Right atrium auricular region (tissue), 2 donors: ENCODE data around the gene ONECUT3. TPM values are rescaled to one million over a fixed set of nuclear protein-coding genes. Genes with fewer than 3 reads are reported as not detected.

Source experiments
- DNase-seq: peaks from one replicate; pipeline ENCODE4 v3.0.0-alpha.2; 2019; ENCODE audit warnings: low spot score
- H3K27ac ChIP-seq, 2 donors: fragments of 200-600 bp; sonication (generic); 1 replicate in 1 of 2; 2 replicates in 1 of 2; pipeline ENCODE4 v1.5.1; 2016 to 2019
- H3K27me3 ChIP-seq, 2 donors: fragments of 200-600 bp; sonication (generic); one replicate each; pipeline versions ENCODE4 v1.5.1 to v1.6.0; 2017 to 2019
- H3K36me3 ChIP-seq: fragments of 200-600 bp; sonication (generic); one replicate; pipeline ENCODE4 v1.5.1; 2016
- H3K4me1 ChIP-seq, 2 donors: fragments of 200-600 bp; sonication (generic); one replicate each; pipeline versions ENCODE4 v1.5.1 to v1.6.0; 2017 to 2019
- H3K4me3 ChIP-seq, 2 donors: fragments of 200-600 bp; sonication (generic); 1 replicate in 1 of 2; 2 replicates in 1 of 2; pipeline ENCODE4 v1.5.1; 2017 to 2019; ENCODE audit warnings: mild to moderate bottlenecking in 1 of 2, moderate library complexity in 1 of 2
- H3K9me3 ChIP-seq, 2 donors: fragments of 200-600 bp; sonication (generic); one replicate each; pipeline ENCODE4 v1.5.1; 2019
- CTCF ChIP-seq, 2 donors: fragments of 200-600 bp; sonication (generic); IDR thresholded peaks; one replicate each; pipeline ENCODE4 v1.5.1; 2019; ENCODE audit warnings: antibody characterized with exemption in 2 of 2
- total RNA-seq, 2 donors: library from RNA; depleted of rRNA; stranded (reverse); fragments of >200 nt; gene quantifications; one replicate each; pipeline ENCODE4 v1.1.0, GENCODE V29; 2016

ONECUT3 gene
- total RNA-seq, 2 donors from 2014 or later = not detected

GRCh38 chr19:1744133-1744665 is 9.1 kb upstream of the ONECUT3 start:
- H3K27me3 ChIP-seq = peaks cover 33 to 48% of the 10 kb centered on the region in 2 donors

GRCh38 chr19:1744822-1745563 is 8.3 kb upstream of the ONECUT3 start:
- peaks cover 0 to 23% of the 10 kb centered on the region in 2 donors for H3K4me1 ChIP-seq
- H3K27ac ChIP-seq = no peak overlapping the region
- H3K27me3 ChIP-seq = peaks cover 40 to 56% of the 10 kb centered on the region in 2 donors
- H3K36me3 ChIP-seq = no peaks in the 10 kb centered on the region
- peaks cover 0 to 6% of the 10 kb centered on the region in 2 donors for H3K9me3 ChIP-seq
- no peak overlapping the region for H3K4me3 ChIP-seq
- no peak for TF ChIP-seq CTCF (IDR thresholded peaks at IDR 0.05)
- DNase-seq = no peak

More at GRCh38 chr19:1744133-1744665, 9.1 kb upstream of the ONECUT3 start:
- no peak for TF ChIP-seq CTCF (IDR thresholded peaks at IDR 0.05)
- no peak for DNase-seq
- Histone ChIP-seq H3K4me1 (peaks cover 0 to 15% of the 10 kb centered on the region in 2 donors), H3K9me3 (peaks cover 0 to 8% of the 10 kb centered on the region in 2 donors), H3K36me3 (no peaks in the 10 kb centered on the region), H3K27ac (no peak overlapping the region), H3K4me3 (no peak overlapping the region)

GRCh38 chr19:1745589-1746031 is 7.7 kb upstream of the ONECUT3 start:
- Histone ChIP-seq H3K9me3 (no peaks in the 10 kb centered on the region), H3K4me3 (no peak overlapping the region), H3K27me3 (peaks cover 46 to 62% of the 10 kb centered on the region in 2 donors), H3K36me3 (no peaks in the 10 kb centered on the region), H3K27ac (no peak overlapping the region), H3K4me1 (peaks cover 0 to 28% of the 10 kb centered on the region in 2 donors)
- no peak for TF ChIP-seq CTCF (IDR thresholded peaks at IDR 0.05)
- no peak for DNase-seq

- Histone ChIP-seq H3K27me3 (peaks cover 49 to 67% of the 10 kb centered on the region in 2 donors), H3K27ac (no peak overlapping the region), H3K4me3 (no peak overlapping the region), H3K9me3 (no peaks in the 10 kb centered on the region), H3K4me1 (peaks cover 0 to 28% of the 10 kb centered on the region in 2 donors), H3K36me3 (no peaks in the 10 kb centered on the region)
- TF ChIP-seq CTCF (IDR thresholded peaks at IDR 0.05) = no peak
- DNase-seq = no peak
These were observed 6.7 kb upstream of the ONECUT3 start for GRCh38 chr19:1746401-1747284.

GRCh38 chr19:1747285-1748114 is 5.8 kb upstream of the ONECUT3 start:
- H3K27me3 ChIP-seq = peaks cover 56 to 70% of the 10 kb centered on the region in 2 donors
- no peak overlapping the region for H3K4me3 ChIP-seq
- no peak for TF ChIP-seq CTCF (IDR thresholded peaks at IDR 0.05)
- no peak overlapping the region for H3K27ac ChIP-seq
- peaks cover 0 to 28% of the 10 kb centered on the region in 2 donors for H3K4me1 ChIP-seq
- no peak for DNase-seq
- no peaks in the 10 kb centered on the region for H3K36me3 ChIP-seq
- no peaks in the 10 kb centered on the region for H3K9me3 ChIP-seq
